ENCODE data around the gene RCAN1.

RCAN1 gene

DNA sequence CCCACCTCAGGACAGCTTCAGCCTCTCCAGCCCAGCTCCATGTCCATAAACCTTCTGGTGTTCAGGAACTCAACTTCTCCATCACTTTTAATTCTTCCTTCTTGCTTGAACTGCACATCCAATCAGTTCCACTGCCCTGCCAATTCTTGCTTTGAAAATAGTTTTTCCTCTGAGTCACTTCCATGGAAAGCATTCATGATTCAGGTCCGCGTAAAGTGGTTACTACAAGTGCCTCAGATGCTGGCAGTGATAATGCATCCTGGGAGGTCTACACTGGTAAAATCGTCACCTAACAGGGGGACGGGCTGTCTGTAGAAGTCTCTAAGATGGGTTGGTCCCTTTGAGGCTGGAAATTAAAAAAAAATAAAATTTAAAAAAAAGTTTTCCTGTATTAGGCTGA is 25.9 kb upstream of the RCAN1 start:
- no peak for DNase-seq
- H3K27ac ChIP-seq, result no peak overlapping the region

DNA sequence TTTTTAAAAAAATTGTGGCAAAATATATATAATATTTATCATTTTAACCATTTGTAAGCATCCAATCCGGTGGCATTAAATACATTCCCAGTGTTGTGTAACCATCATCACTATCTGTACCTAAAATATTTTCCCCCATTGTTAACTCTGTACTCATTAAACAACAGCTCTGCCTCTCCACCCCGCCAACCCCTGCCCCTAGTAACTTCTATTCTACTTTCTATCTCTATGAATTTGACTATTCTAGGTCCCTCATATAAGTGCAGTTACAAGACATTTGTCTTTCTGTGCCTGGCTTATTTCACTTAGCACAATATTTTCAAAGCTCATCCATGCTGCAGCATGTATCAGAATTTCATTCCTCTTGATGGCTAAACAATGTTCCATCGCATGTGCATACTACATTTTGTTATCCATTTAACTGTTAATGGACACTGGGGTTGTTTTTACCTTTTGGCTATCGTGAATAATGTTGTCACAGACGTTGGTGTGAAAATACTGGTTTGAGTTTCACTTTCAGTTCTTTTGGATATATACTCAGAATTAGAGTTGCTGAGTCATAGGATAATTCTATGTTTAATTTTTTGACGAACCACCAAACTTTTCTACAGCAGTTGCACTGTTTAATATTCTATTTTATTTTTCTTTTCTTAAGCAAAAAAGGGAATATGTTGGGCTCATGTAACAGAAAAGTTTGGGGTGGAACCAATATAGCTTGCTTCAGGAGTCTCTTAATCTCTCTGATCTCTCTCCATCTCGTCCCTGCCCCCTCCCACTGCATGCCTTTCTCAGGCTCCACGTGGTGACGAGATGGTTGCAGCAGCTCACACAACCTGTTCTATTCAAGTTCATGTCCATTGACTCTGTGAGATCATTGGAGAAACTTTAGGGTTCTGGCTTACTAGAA is 25.2 kb upstream of the RCAN1 start:
- TF ChIP-seq, protein P1, sequence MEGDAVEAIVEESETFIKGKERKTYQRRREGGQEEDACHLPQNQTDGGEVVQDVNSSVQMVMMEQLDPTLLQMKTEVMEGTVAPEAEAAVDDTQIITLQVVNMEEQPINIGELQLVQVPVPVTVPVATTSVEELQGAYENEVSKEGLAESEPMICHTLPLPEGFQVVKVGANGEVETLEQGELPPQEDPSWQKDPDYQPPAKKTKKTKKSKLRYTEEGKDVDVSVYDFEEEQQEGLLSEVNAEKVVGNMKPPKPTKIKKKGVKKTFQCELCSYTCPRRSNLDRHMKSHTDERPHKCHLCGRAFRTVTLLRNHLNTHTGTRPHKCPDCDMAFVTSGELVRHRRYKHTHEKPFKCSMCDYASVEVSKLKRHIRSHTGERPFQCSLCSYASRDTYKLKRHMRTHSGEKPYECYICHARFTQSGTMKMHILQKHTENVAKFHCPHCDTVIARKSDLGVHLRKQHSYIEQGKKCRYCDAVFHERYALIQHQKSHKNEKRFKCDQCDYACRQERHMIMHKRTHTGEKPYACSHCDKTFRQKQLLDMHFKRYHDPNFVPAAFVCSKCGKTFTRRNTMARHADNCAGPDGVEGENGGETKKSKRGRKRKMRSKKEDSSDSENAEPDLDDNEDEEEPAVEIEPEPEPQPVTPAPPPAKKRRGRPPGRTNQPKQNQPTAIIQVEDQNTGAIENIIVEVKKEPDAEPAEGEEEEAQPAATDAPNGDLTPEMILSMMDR (IDR thresholded peaks at IDR 0.05; ENCODE audit: low read depth, low read length), result no peak
- Histone ChIP-seq H3K27me3 (ENCODE audit: insufficient read depth, low read depth, severe bottlenecking) (peaks cover 88% of the 10 kb centered on the region), H3K36me3 (no peaks in the 10 kb centered on the region), H3K4me3 (ENCODE audit: low read depth, low read length) (no peak overlapping the region), H3K27ac (no peak overlapping the region), H3K9me3 (ENCODE audit: severe bottlenecking) (peaks cover 10% of the 10 kb centered on the region)
- DNase-seq, result no peak

More for the DNA sequence above, 25.9 kb upstream of the RCAN1 start:
- no peaks in the 10 kb centered on the region for H3K36me3 ChIP-seq
- TF ChIP-seq, protein P1 (IDR thresholded peaks at IDR 0.05; ENCODE audit: low read depth, low read length), result no peak
- H3K4me3 ChIP-seq (ENCODE audit: low read depth, low read length), result no peak overlapping the region
- peaks cover 90% of the 10 kb centered on the region for H3K27me3 ChIP-seq (ENCODE audit: insufficient read depth, low read depth, severe bottlenecking)
- peaks cover 13% of the 10 kb centered on the region for H3K9me3 ChIP-seq (ENCODE audit: severe bottlenecking)

DNA sequence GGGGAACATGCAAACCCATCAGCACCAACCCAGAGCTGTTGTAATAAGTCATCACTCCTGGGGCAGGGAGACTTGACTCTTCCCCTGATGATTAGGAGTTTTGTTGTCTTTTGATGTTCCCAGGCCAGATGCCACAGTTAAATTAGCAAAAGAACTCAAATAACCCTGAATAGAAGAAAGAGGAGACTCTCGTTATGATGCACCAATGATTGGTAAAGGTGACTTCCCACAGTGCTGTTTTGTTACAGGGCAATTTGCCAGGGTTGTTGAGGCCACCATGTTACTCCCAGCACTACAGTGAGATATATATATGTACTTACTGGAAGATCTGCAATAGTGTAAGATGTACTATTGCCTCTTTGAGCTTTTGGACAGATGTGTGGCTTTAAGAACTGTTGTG is 24.3 kb upstream of the RCAN1 start:
- Histone ChIP-seq H3K27ac (no peak overlapping the region), H3K36me3 (no peaks in the 10 kb centered on the region), H3K4me3 (ENCODE audit: low read depth, low read length) (no peak overlapping the region), H3K27me3 (ENCODE audit: insufficient read depth, low read depth, severe bottlenecking) (peaks cover 82% of the 10 kb centered on the region), H3K9me3 (ENCODE audit: severe bottlenecking) (peaks cover 3% of the 10 kb centered on the region)
- no peak for DNase-seq
- TF ChIP-seq, protein P1 (IDR thresholded peaks at IDR 0.05; ENCODE audit: low read depth, low read length), result no peak

DNA sequence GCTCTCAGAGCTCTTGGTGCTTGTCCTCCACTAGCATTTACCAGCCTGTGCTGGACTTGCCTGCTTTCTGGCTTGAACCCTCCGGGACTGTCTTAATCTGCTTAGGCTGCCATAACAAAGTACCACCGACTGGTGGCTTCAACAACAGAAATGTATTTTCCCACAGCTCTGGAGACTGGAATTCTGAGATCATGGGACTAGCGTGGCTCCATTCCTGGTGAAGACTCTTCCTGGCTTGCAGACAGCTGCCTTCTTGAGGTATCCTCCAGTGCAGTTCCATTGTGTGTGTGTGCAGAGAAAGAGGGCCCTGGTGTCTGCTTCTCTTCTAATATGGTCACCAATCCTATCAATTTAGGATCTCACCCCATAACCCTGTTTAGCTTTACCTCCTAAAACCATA is 22.0 kb upstream of the RCAN1 start:
- peaks cover 79% of the 10 kb centered on the region for H3K27me3 ChIP-seq (ENCODE audit: insufficient read depth, low read depth, severe bottlenecking)
- TF ChIP-seq, protein P1 (IDR thresholded peaks at IDR 0.05; ENCODE audit: low read depth, low read length), result no peak
- H3K27ac ChIP-seq, result no peak overlapping the region
- H3K9me3 ChIP-seq (ENCODE audit: severe bottlenecking), result peaks cover 2% of the 10 kb centered on the region
- no peak for DNase-seq
- no peak overlapping the region for H3K4me3 ChIP-seq (ENCODE audit: low read depth, low read length)
- H3K36me3 ChIP-seq, result no peaks in the 10 kb centered on the region

DNA sequence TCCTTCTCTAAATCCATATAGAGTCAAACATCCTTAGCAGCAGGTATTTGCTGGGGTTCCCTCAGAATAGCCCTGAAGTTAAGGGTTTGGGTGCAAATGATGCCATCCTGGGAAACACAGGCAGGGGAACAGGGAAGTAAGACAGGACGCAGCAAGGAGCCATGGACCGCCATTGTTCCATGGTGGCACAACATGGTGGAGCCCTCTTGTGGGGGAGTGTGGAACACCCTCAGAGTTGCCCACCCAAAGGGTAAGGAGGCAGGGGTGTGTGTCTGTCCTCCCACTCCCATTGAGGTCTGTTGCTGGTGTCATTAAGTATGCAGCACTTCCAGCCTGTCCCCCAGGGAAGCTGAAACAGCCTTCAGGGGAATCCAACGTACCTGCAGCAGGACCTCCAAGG is 20.4 kb upstream of the RCAN1 start:
- peak; percentile 49 for DNase-seq
- no peak overlapping the region for H3K4me3 ChIP-seq (ENCODE audit: low read depth, low read length)
- H3K36me3 ChIP-seq, result no peaks in the 10 kb centered on the region
- peaks cover 2% of the 10 kb centered on the region for H3K9me3 ChIP-seq (ENCODE audit: severe bottlenecking)
- no peak overlapping the region for H3K27ac ChIP-seq
- TF ChIP-seq, protein P1 (IDR thresholded peaks at IDR 0.05; ENCODE audit: low read depth, low read length), result peak; percentile 83
- peaks cover 66% of the 10 kb centered on the region for H3K27me3 ChIP-seq (ENCODE audit: insufficient read depth, low read depth, severe bottlenecking)
